IMR-90 (cell line): ENCODE results near the gene ABHD12.

ENCODE experiments used
- CEBPB ChIP-seq: IDR thresholded peaks from 2 replicates; pipeline ENCODE4 v1.6.1; 2012; ENCODE audit warnings: low read depth, low read length, improper control_type of control experiment
- CHD1 ChIP-seq: IDR thresholded peaks from 2 replicates; pipeline ENCODE4 v1.6.1; 2012; ENCODE audit warnings: low read depth, low read length, improper control_type of control experiment
- CTCF ChIP-seq: conservative IDR thresholded peaks from 2 replicates; pipeline ENCODE4 v1.5.1; 2012; ENCODE audit warnings: mild to moderate bottlenecking, low read depth, low read length, improper control_type of control experiment
- ELK1 ChIP-seq: fragments of 150-350 bp; IDR thresholded peaks from 2 replicates; pipeline ENCODE4 v1.6.1; 2016; ENCODE audit warnings: low read depth, mild to moderate bottlenecking, low read length, moderate library complexity, borderline replicate concordance
- MAFK ChIP-seq: IDR thresholded peaks from 2 replicates; pipeline ENCODE4 v1.6.1; 2012; ENCODE audit warnings: low read depth, low read length, improper control_type of control experiment
- MAZ ChIP-seq: IDR thresholded peaks from 2 replicates; pipeline ENCODE4 v1.6.1; 2012; ENCODE audit warnings: low read depth, mild to moderate bottlenecking, low read length, improper control_type of control experiment, moderate library complexity, borderline replicate concordance
- MXI1 ChIP-seq: IDR thresholded peaks from 2 replicates; pipeline ENCODE4 v1.6.1; 2012; ENCODE audit warnings: low read depth, mild to moderate bottlenecking, low read length, moderate library complexity, borderline replicate concordance
- NFE2L2 ChIP-seq: fragments of 150-350 bp; IDR thresholded peaks from 2 replicates; pipeline ENCODE4 v1.6.1; 2016; ENCODE audit warnings: low read depth, mild to moderate bottlenecking, low read length
- POLR2A ChIP-seq: IDR thresholded peaks from 2 replicates; pipeline ENCODE4 v1.6.1; 2012; ENCODE audit warnings: mild to moderate bottlenecking, low read depth, low read length
- RAD21 ChIP-seq: IDR thresholded peaks from 2 replicates; pipeline ENCODE4 v1.6.1; 2012; ENCODE audit warnings: low read length, improper control_type of control experiment
- RCOR1 ChIP-seq: IDR thresholded peaks from 2 replicates; pipeline ENCODE4 v1.6.1; 2012; ENCODE audit warnings: mild to moderate bottlenecking, low read length, improper control_type of control experiment; ENCODE audit not compliant: insufficient replicate concordance
- RFX5 ChIP-seq: IDR thresholded peaks from 2 replicates; pipeline ENCODE4 v1.8.0; 2012; ENCODE audit warnings: low read depth, mild to moderate bottlenecking, low read length, moderate library complexity
- SMC3 ChIP-seq: fragments of 150-350 bp; IDR thresholded peaks from 2 replicates; pipeline ENCODE4 v1.6.1; 2016; ENCODE audit warnings: low read depth, mild to moderate bottlenecking, antibody characterized with exemption, low read length, moderate library complexity

- TF ChIP-seq POLR2A (no peak), RAD21 (no peak), RCOR1 (no peak), SMC3 (no peak), CTCF (no peak), MAFK (no peak), CEBPB (no peak), ELK1 (no peak), MAZ (no peak), RFX5 (no peak), MXI1 (no peak), CHD1 (no peak), NFE2L2 (no peak)
Measured at GRCh38 chr20:25297141-25297905, 93.3 kb downstream of the ABHD12 start.
